OCI-LY3 (cell line): ENCODE data around the gene ALKBH7.
A peak's percentile ranks its signal among the peaks of the same experiment; 100 is the strongest.

Source experiments
- EZH2phosphoT487 ChIP-seq: fragments of 200-600 bp; shearing (Covaris generic); IDR thresholded peaks from 2 replicates; pipeline ENCODE4 v1.6.1; 2018; ENCODE audit warnings: antibody characterized with exemption, mixed run types, low read depth
- TF ChIP-seq, protein P1 (sequence below): fragments of 200-600, 300-600 bp; sonication (generic); IDR thresholded peaks from 2 replicates; pipeline ENCODE4 v1.5.1; 2014; ENCODE audit warnings: antibody characterized with exemption, low read length, low read depth

- TF ChIP-seq, protein P1, sequence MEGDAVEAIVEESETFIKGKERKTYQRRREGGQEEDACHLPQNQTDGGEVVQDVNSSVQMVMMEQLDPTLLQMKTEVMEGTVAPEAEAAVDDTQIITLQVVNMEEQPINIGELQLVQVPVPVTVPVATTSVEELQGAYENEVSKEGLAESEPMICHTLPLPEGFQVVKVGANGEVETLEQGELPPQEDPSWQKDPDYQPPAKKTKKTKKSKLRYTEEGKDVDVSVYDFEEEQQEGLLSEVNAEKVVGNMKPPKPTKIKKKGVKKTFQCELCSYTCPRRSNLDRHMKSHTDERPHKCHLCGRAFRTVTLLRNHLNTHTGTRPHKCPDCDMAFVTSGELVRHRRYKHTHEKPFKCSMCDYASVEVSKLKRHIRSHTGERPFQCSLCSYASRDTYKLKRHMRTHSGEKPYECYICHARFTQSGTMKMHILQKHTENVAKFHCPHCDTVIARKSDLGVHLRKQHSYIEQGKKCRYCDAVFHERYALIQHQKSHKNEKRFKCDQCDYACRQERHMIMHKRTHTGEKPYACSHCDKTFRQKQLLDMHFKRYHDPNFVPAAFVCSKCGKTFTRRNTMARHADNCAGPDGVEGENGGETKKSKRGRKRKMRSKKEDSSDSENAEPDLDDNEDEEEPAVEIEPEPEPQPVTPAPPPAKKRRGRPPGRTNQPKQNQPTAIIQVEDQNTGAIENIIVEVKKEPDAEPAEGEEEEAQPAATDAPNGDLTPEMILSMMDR = peak; percentile 35; the same call in 1 of the 2 replicates
- TF ChIP-seq EZH2phosphoT487 = no peak
These were observed 18.4 kb upstream of the ALKBH7 start for GRCh38 chr19:6354098-6354674.
